ENCODE results near the gene RNASEH2B.

RNASEH2B gene

DNA sequence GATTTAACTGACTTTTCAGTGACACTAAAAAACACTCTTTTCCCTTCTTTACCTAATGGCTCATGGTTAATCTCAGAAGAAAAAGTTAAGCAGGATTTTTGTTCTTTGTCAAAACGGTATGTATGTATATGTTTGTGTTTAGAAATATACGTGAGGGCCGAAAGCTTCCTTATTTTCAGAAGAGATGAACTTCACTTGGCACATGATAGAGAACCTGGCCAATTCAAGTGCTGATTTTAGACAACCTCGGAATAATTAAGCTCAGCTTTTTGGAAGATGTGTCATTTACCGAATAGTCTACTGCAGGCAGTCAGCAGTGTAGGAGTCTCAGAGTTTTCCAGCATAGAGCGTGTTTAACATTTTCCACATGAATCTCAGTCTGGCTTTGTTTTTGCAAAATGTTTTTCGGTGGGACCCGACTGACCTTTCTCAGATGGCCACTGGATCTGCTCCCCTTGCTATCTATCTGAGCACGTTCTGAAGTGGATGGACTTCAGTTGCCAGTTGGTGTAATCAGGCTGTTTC lies 4.6 kb downstream of the RNASEH2B start:
- no peak overlapping the region for H3K4me3 ChIP-seq (ENCODE audit: low read depth, low read length)
- peak; percentile 34 for DNase-seq (ENCODE audit: low read depth)
- TF ChIP-seq, protein P1, sequence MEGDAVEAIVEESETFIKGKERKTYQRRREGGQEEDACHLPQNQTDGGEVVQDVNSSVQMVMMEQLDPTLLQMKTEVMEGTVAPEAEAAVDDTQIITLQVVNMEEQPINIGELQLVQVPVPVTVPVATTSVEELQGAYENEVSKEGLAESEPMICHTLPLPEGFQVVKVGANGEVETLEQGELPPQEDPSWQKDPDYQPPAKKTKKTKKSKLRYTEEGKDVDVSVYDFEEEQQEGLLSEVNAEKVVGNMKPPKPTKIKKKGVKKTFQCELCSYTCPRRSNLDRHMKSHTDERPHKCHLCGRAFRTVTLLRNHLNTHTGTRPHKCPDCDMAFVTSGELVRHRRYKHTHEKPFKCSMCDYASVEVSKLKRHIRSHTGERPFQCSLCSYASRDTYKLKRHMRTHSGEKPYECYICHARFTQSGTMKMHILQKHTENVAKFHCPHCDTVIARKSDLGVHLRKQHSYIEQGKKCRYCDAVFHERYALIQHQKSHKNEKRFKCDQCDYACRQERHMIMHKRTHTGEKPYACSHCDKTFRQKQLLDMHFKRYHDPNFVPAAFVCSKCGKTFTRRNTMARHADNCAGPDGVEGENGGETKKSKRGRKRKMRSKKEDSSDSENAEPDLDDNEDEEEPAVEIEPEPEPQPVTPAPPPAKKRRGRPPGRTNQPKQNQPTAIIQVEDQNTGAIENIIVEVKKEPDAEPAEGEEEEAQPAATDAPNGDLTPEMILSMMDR (conservative IDR thresholded peaks at IDR 0.05; ENCODE audit: low read depth, low read length): no peak

DNA sequence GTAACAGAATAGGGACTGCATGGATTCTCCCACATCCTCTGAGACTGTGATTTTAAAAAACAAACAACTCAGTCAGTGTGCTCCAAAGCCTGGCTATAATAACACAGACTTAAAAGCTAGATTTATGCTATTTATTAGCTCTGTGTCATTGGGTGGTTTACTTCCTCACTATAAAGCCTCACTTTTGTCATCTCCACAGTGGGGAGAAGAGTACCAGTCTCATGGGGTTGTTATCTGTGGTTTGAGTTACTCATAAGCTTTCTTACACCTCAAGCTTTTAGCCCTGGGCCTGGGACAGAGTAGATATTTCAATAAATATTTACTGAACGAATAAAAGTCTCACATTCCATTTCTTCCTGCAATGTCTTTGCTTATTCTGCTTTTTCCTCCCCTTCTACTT lies 5.3 kb downstream of the RNASEH2B start:
- peak; percentile 41 for DNase-seq (ENCODE audit: low read depth)
- no peak overlapping the region for H3K4me3 ChIP-seq (ENCODE audit: low read depth, low read length)
- TF ChIP-seq, protein P1 (conservative IDR thresholded peaks at IDR 0.05; ENCODE audit: low read depth, low read length): no peak

DNA sequence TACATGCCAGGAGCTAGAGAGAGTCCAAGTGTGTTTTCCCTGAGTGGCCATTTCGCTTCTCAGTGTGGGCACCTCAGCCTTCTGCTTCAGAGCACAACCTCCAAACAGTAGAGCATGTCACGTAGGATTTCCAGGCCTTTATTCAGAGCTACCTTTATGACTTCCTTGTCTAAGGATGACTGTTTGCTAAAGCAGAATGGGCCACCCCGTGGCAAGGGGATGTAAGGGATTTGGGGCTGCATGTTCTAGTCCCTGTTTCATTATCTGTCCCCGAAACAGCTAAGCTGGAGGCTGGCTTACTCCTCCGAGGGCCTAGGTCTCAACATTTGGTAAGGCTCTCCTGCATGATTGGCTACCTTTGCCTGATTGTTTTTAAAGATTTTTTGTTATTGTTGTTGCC lies 6.0 kb downstream of the RNASEH2B start:
- no peak overlapping the region for H3K4me3 ChIP-seq (ENCODE audit: low read depth, low read length)
- TF ChIP-seq, protein P1 (conservative IDR thresholded peaks at IDR 0.05; ENCODE audit: low read depth, low read length): no peak
- no peak for DNase-seq (ENCODE audit: low read depth)

DNA sequence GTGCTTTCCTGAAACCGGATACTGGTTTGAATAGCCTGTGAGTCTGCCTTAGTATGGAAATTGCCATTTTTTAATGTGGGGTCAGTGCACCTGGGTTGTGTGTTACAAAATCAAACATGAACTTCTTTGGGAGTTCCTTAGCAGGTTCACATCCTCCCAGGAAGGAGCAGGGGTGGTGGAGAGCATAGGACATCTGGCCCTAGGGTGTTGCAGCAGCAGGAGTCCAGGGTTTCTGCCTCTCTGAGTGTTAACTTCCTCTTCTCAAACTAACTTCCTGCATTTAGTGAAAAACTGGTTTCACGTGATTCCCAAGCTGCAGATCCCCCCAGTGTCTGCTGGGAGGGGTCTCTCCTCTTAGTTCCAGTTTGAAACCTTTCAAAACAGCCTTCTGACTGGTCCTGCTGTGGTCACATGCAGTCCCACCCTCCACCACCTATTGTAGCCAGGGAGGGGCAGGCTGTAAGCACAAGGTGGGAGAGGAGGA lies 7.2 kb downstream of the RNASEH2B start:
- DNase-seq (ENCODE audit: low read depth): peak; percentile 13
- no peak overlapping the region for H3K4me3 ChIP-seq (ENCODE audit: low read depth, low read length)
- TF ChIP-seq, protein P1 (conservative IDR thresholded peaks at IDR 0.05; ENCODE audit: low read depth, low read length): no peak

DNA sequence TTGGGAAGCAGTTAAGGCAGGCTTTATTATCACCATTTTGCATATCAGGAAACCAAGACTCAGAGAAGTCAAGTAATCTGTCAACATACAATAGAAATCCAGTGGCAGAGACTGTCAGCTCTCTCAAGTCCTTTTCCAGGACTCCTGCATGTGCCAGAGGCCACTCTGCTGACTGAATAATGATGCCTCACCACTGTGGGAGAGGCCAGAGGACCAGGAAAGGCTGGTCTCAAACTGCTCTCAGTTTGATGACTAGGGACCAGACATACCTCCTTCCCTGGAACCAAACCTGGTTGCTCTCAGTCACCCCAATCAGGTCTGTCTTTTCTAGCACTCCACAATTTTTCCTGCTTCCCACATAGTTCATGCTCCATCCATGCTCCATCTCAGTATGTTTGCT lies 8.0 kb downstream of the RNASEH2B start:
- no peak for DNase-seq (ENCODE audit: low read depth)
- H3K4me3 ChIP-seq (ENCODE audit: low read depth, low read length): no peak overlapping the region
- TF ChIP-seq, protein P1 (conservative IDR thresholded peaks at IDR 0.05; ENCODE audit: low read depth, low read length): no peak

DNA sequence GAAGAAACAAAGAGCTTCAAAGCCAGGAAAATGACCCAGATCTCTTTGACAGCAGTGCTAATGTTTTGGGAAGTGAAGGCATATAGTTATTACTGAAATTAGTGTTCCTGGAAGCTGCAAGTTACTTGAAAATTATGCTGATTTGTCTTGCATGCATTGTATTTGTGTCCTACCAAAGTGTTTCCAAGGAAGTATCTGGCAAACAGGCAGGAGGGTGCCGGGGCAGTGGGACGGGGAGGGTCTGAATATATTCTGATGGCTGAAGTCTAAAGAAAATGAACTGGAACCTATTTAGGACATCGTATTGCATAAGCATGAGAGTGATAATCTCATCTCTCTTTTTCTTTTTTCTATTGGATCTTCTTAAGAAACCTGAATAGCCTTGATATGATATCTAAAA lies 9.0 kb downstream of the RNASEH2B start:
- no peak overlapping the region for H3K4me3 ChIP-seq (ENCODE audit: low read depth, low read length)
- no peak for DNase-seq (ENCODE audit: low read depth)
- TF ChIP-seq, protein P1 (conservative IDR thresholded peaks at IDR 0.05; ENCODE audit: low read depth, low read length): no peak

DNA sequence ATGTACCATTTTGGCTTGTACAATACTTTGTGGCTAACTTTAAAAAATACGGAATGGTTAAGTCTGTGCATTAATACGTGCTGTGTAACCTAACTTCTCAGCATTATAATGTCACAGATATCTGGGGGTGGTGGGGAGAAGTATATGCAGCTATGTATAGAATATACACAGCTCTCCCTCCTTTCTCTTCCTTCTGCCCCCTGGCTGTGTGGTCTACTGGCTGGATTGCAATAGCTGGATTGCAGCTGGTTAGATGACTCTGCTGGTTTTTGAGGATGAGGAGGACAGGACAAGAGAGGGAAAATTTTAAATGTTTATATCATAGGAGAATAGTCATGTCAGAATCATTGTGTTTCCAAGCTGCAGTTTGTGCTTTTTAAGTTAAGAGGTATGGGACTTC lies 9.7 kb downstream of the RNASEH2B start:
- H3K4me3 ChIP-seq (ENCODE audit: low read depth, low read length): no peak overlapping the region
- DNase-seq (ENCODE audit: low read depth): no peak
- TF ChIP-seq, protein P1 (conservative IDR thresholded peaks at IDR 0.05; ENCODE audit: low read depth, low read length): no peak

Data from choroid plexus epithelial cell (primary cell).